GM18907 (cell line): ENCODE measurements around the gene VASH1.

Experiments
- ATAC-seq: cut with Tn5 transposase; IDR thresholded peaks from one replicate; pipeline ENCODE4 v1.9.1; 2021; ENCODE audit warnings: mild to moderate bottlenecking, moderate library complexity; ENCODE audit not compliant: unreplicated experiment

Gene VASH1

GRCh38 chr14:76782115-76782884 is 21.0 kb downstream of the VASH1 start:
- no peak for ATAC-seq

- ATAC-seq, result peak; percentile 35
Observed at GRCh38 chr14:76782885-76783566, 21.8 kb downstream of the VASH1 start.

- no peak for ATAC-seq
Observed at GRCh38 chr14:76784266-76784874, 23.1 kb downstream of the VASH1 start.

GRCh38 chr14:76784881-76785280 is 23.6 kb downstream of the VASH1 start:
- peak; percentile 70 for ATAC-seq

- no peak for ATAC-seq
Observed at GRCh38 chr14:76786601-76787000, 25.3 kb downstream of the VASH1 start.

GRCh38 chr14:76792422-76792821 is 31.2 kb downstream of the VASH1 start:
- no peak for ATAC-seq

- ATAC-seq, result no peak
Observed at GRCh38 chr14:76793324-76793723, 32.1 kb downstream of the VASH1 start.

- no peak for ATAC-seq
Observed at GRCh38 chr14:76793956-76794355, 32.7 kb downstream of the VASH1 start.

GRCh38 chr14:76806446-76806845 is 45.2 kb downstream of the VASH1 start:
- no peak for ATAC-seq

- no peak for ATAC-seq
Observed at GRCh38 chr14:76808011-76808410, 46.7 kb downstream of the VASH1 start.

GRCh38 chr14:76808990-76809389 is 47.7 kb downstream of the VASH1 start:
- no peak for ATAC-seq

GRCh38 chr14:76810525-76810924 is 49.3 kb downstream of the VASH1 start:
- no peak for ATAC-seq

- no peak for ATAC-seq
Observed at GRCh38 chr14:76810953-76811400, 49.7 kb downstream of the VASH1 start.

- ATAC-seq, result no peak
Observed at GRCh38 chr14:76811561-76811960, 50.3 kb downstream of the VASH1 start.

GRCh38 chr14:76812093-76812421 is 50.8 kb downstream of the VASH1 start:
- ATAC-seq, result peak; percentile 14

- ATAC-seq, result peak; percentile 86
Observed at GRCh38 chr14:76812422-76813383, 51.4 kb downstream of the VASH1 start, which contains the start of gene ANGEL1. Gene ANGEL1 (minus strand): TSS chr14:76812882. CDS start chr14:76812827, 55 bp downstream.

- no peak for ATAC-seq
Observed at GRCh38 chr14:76814726-76815645, 53.7 kb downstream of the VASH1 start.

- ATAC-seq, result no peak
Observed at GRCh38 chr14:76820700-76821099, 59.4 kb downstream of the VASH1 start.

- ATAC-seq, result no peak
Observed at GRCh38 chr14:76826122-76826521, 64.9 kb downstream of the VASH1 start, which contains the start of gene LRRC74A. Gene LRRC74A (plus strand): TSS chr14:76826408. CDS start chr14:76826698, 290 bp downstream.
